ENCODE measurements around the gene TRAPPC6A.

The TRAPPC6A gene

DNA sequence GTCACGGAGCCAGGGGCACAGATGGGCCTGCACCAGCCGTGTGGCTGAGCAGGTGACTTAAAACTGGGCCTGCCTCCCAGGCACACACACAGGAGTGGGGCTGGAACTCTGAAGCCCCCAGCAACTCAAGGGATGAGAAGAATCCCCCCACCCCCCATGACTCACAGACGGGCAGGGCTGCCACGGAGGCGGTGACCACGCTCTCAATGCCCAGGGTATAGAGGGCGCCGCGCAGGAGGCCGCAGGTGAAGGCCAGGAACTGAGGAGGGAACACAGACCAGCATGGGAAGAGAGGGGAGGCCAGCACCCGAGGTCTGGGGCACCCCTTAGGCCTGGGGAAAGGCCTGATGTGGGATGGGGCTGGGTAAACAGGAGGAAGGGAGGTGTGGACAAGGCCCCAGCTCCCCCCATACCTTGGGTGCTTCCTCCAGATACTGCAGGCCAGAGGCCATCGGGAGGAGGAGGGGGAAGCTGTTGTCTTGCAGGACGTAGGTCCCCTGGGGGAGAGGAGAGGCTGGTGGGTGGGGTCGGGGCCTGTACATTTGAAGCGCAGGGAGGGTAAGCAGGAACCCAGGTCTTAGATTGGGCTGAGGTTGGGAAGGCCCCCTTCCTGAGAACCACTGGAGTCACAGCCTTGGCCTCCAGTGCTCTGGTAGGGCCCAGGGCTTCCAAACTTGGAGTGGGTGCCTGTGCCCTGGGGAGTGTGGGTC, 14.1 kb downstream of the TRAPPC6A start:
- WGBS (ENCODE audit: insufficient coverage), result 81% methylated on average over 8 of the region's 15 CpGs
- peaks cover 0 to 5% (median 1%) of the 10 kb centered on the region in 4 experiments for H3K36me3 ChIP-seq (ENCODE audit: control insufficient read depth in 4 of 4, insufficient read depth in 4 of 4, low read length in 3 of 4)
- H3K9me3 ChIP-seq (ENCODE audit: control extremely low read depth in 1 of 5, control insufficient read depth in 4 of 5, insufficient read depth in 2 of 5, low read depth in 1 of 5, low read length in 4 of 5), result no peaks in the 10 kb centered on the region
- ChIA-PET POLR2A (interaction anchor here (0.8 kb wide), 3 partner anchors 14 to 89 kb away, joined by 3 to 7 read pairs (median 4); partner anchors contain the start of genes BLOC1S3 and TRAPPC6A), CTCF (interaction anchor here (1.2 to 5.4 kb wide), 5 partner anchors 11 to 46 kb away, joined by 3 to 15 read pairs (median 5); partner anchors contain the start of genes BLOC1S3 and TRAPPC6A)
- H3K27me3 ChIP-seq (replicated peaks in 2 of 5; ENCODE audit: control insufficient read depth in 4 of 5, insufficient read depth in 5 of 5, low read length in 4 of 5), result peaks cover 0 to 6% (median 0%) of the 10 kb centered on the region in 5 experiments
- no peak for DNase-seq
- H3K4me1 ChIP-seq (ENCODE audit: control extremely low read depth in 1 of 4, control insufficient read depth in 4 of 4, insufficient read depth in 4 of 4, low read length in 3 of 4), result peaks cover 0 to 39% (median 27%) of the 10 kb centered on the region in 4 experiments
- no peak overlapping the region for H3K27ac ChIP-seq (ENCODE audit: insufficient read depth in 1 of 2, low read depth in 1 of 2, low read length in 2 of 2, poor library complexity in 1 of 2, severe bottlenecking in 2 of 2)
- peak overlapping the region in 2 of 7 experiments; percentile 1 to 4 for H3K4me3 ChIP-seq (ENCODE audit: control insufficient read depth in 1 of 7, extremely low read depth in 1 of 7, insufficient read depth in 4 of 7, low read depth in 2 of 7, low read length in 6 of 7)

DNA sequence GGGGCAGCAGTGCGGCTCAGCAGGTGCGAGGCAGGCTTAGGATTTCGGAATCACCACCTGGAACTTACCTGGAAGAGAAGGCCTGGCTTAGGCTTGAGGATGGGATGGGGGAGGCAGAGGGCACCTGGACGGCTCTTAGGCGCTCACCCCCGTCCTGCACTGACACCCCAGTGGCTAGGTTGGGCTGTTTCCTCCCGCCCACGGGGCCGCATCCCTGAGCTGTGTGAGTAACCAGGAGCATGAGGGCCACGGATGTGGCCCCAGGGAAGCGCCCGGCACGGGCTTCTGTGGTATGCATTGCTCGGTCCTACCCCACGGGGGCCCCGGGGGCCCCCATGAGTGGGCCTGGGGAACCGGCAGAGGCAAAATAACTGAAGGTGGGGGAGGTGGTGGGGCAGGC, 14.9 kb downstream of the TRAPPC6A start:
- ChIA-PET CTCF (interaction anchor here (1.1 to 5.4 kb wide), 3 partner anchors 17 to 24 kb away, joined by 3 to 15 read pairs (median 4); no protein-coding TSS in a partner anchor), POLR2A (interaction anchor here (0.8 kb wide), 1 partner anchor 15 kb away, joined by 4 read pairs; the partner anchor contains the start of gene TRAPPC6A)
- Histone ChIP-seq H3K4me3 (ENCODE audit: control insufficient read depth in 1 of 7, extremely low read depth in 1 of 7, insufficient read depth in 4 of 7, low read depth in 2 of 7, low read length in 6 of 7) (no peak overlapping the region), H3K9me3 (ENCODE audit: control extremely low read depth in 1 of 5, control insufficient read depth in 4 of 5, insufficient read depth in 2 of 5, low read depth in 1 of 5, low read length in 4 of 5) (no peaks in the 10 kb centered on the region), H3K36me3 (ENCODE audit: control insufficient read depth in 4 of 4, insufficient read depth in 4 of 4, low read length in 3 of 4) (no peaks in the 10 kb centered on the region), H3K27me3 (replicated peaks in 2 of 5; ENCODE audit: control insufficient read depth in 4 of 5, insufficient read depth in 5 of 5, low read length in 4 of 5) (peaks cover 0 to 13% (median 0%) of the 10 kb centered on the region in 5 experiments), H3K27ac (ENCODE audit: insufficient read depth in 1 of 2, low read depth in 1 of 2, low read length in 2 of 2, poor library complexity in 1 of 2, severe bottlenecking in 2 of 2) (no peak overlapping the region), H3K4me1 (ENCODE audit: control extremely low read depth in 1 of 4, control insufficient read depth in 4 of 4, insufficient read depth in 4 of 4, low read length in 3 of 4) (peaks cover 0 to 35% (median 32%) of the 10 kb centered on the region in 4 experiments)
- WGBS (ENCODE audit: insufficient coverage), result 95% methylated on average over 11 of the region's 17 CpGs
- no peak for DNase-seq

DNA sequence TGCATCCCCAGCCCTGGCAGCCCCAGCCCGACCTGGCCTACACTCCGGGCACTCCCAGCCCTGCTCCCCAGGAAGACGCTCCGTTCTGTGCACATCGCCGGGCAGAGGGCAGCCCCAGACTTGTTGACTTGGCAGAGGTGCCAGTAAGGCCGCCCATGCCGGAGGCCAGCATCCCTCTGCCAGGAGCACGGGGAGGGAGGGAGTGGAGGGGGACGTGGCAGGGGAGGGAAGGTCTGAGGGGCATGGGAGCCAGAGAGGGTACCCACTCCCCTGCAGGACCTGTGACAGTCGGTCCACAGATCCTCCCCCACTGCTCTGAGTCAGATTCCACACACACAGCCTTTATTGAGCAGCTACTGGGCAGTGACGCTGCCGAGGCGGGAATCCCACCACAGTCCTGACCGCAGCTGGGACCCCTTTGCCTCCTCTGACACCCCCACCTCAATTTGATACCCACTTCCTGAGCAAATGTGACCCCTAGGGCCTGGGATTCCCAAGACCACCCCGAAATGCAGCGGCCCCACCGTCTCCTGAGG, 15.4 kb downstream of the TRAPPC6A start:
- no peak for DNase-seq
- Histone ChIP-seq H3K27ac (ENCODE audit: insufficient read depth in 1 of 2, low read depth in 1 of 2, low read length in 2 of 2, poor library complexity in 1 of 2, severe bottlenecking in 2 of 2) (no peak overlapping the region), H3K4me1 (ENCODE audit: control extremely low read depth in 1 of 4, control insufficient read depth in 4 of 4, insufficient read depth in 4 of 4, low read length in 3 of 4) (peaks cover 0 to 35% (median 32%) of the 10 kb centered on the region in 4 experiments), H3K9me3 (ENCODE audit: control extremely low read depth in 1 of 5, control insufficient read depth in 4 of 5, insufficient read depth in 2 of 5, low read depth in 1 of 5, low read length in 4 of 5) (no peaks in the 10 kb centered on the region), H3K4me3 (ENCODE audit: control insufficient read depth in 1 of 7, extremely low read depth in 1 of 7, insufficient read depth in 4 of 7, low read depth in 2 of 7, low read length in 6 of 7) (no peak overlapping the region), H3K36me3 (ENCODE audit: control insufficient read depth in 4 of 4, insufficient read depth in 4 of 4, low read length in 3 of 4) (no peaks in the 10 kb centered on the region), H3K27me3 (replicated peaks in 2 of 5; ENCODE audit: control insufficient read depth in 4 of 5, insufficient read depth in 5 of 5, low read length in 4 of 5) (peaks cover 0 to 17% (median 0%) of the 10 kb centered on the region in 5 experiments)
- POLR2A ChIA-PET, result interaction anchor here (1.0 kb wide), 1 partner anchor 14 kb away, joined by 3 read pairs; no protein-coding TSS in a partner anchor
- CTCF ChIA-PET, result interaction anchor here (1.1 to 5.4 kb wide), 2 partner anchors 16 to 24 kb away, joined by 3 to 15 read pairs; no protein-coding TSS in a partner anchor
- WGBS (ENCODE audit: insufficient coverage), result over 99% methylated on average over 15 of the region's 18 CpGs

DNA sequence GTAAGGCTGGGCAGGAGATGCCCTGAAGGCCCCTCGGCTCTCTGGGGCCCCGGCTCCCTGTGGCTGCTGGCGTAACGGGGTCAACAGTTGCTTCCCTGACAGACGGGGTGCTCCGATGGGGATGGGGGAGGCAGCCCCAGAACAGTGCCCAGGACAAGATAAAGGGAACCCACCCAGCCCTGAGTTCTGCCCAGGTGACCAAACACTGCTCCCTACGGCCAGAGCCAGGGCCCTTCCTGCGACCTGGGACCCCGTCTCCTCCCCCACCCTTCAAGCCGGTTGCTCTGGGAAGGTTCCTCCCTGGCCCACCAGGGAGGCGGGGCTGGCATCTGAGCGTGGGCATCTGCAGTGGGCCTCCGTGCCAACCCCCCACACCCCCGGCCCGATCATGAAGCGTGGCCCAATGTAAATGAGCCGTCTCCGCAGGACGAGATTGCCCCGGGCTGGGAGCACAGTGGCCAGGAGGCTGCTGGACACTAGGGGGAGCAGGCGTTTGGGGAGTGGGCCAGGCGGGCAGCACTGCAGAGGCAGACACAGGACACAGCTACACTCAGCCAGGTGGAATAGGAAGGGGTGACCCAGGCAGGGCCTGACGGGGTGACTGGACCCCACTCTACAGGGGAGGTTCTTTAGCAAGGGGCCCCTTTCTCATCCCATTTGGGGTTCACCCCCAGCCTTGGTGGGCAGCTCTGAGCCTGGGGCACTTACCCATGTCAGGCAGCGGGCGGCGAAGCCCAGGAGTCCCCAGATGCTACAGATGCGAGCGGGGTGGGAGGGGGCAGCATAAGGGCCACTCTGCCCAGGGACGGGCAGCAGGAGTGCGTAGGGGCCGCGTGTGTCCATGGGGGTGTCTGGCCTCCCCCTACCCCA, 16.1 kb downstream of the TRAPPC6A start:
- H3K4me3 ChIP-seq (ENCODE audit: control insufficient read depth in 1 of 7, extremely low read depth in 1 of 7, insufficient read depth in 4 of 7, low read depth in 2 of 7, low read length in 6 of 7), result no peak overlapping the region
- no peaks in the 10 kb centered on the region for H3K9me3 ChIP-seq (ENCODE audit: control extremely low read depth in 1 of 5, control insufficient read depth in 4 of 5, insufficient read depth in 2 of 5, low read depth in 1 of 5, low read length in 4 of 5)
- no peak overlapping the region for H3K27ac ChIP-seq (ENCODE audit: insufficient read depth in 1 of 2, low read depth in 1 of 2, low read length in 2 of 2, poor library complexity in 1 of 2, severe bottlenecking in 2 of 2)
- H3K4me1 ChIP-seq (ENCODE audit: control extremely low read depth in 1 of 4, control insufficient read depth in 4 of 4, insufficient read depth in 4 of 4, low read length in 3 of 4), result peaks cover 0 to 34% (median 31%) of the 10 kb centered on the region in 4 experiments
- H3K36me3 ChIP-seq (ENCODE audit: control insufficient read depth in 4 of 4, insufficient read depth in 4 of 4, low read length in 3 of 4), result no peaks in the 10 kb centered on the region
- WGBS (ENCODE audit: insufficient coverage), result 84% methylated on average over 20 of the region's 32 CpGs
- ChIA-PET POLR2A (interaction anchor here (1.0 kb wide), 1 partner anchor 15 kb away, joined by 3 read pairs; no protein-coding TSS in a partner anchor), CTCF (interaction anchor here (1.1 to 1.4 kb wide), 2 partner anchors 15 to 16 kb away, joined by 3 read pairs; partner anchors contain the start of genes BLOC1S3 and TRAPPC6A)
- no peak for DNase-seq
- peaks cover 0 to 17% (median 0%) of the 10 kb centered on the region in 5 experiments for H3K27me3 ChIP-seq (replicated peaks in 2 of 5; ENCODE audit: control insufficient read depth in 4 of 5, insufficient read depth in 5 of 5, low read length in 4 of 5)

DNA sequence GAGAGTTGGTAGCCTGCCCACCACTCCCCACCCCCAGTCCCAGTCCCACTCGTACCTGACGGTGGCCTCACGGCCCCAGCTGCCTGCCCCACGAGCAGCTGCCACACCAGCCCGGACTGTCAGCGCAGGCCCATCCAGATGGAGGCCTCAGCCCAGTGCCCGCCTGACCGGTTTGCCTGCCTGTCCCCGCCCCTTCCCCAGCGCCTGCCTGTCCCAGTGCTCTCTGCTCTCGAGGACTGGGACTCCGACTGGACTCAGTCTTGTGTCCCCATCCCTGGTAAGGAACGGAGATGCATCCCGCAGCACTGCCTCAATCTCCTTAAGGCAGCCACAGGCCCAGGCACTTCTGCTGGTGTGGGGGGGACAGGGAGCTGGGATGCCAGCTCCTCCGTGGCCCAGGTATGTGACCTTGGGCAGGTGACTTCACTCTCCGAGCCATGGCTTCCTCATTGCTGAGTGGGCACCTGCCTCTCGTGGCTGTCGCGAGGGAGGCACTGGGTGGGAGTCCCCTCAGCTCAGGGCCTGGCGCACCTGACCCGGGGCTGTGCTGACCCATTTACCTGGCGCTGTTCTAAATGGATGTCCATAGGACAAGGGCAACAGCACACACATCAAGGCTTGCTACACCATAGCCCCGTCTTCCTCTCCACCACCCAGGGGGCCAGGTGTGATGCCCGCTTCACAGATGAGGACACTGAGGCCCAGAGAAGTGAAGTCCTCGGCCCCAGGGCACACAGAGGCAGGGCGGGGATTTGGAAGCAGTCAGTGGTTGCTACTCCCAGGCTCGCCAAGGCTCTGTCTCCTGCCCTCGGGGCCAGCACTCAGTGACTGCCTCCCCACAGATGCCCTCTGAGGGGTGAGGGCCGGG, 16.9 kb downstream of the TRAPPC6A start, which contains the start of gene NKPD1:
TSS of gene NKPD1 (minus strand) at position 113 of the 868 bp plus-strand sequence. CDS start 832 bp downstream, outside the sequence.
- no peak for DNase-seq
- WGBS (ENCODE audit: insufficient coverage), result 79% methylated on average over 21 of the region's 29 CpGs
- Histone ChIP-seq H3K27ac (ENCODE audit: insufficient read depth in 1 of 2, low read depth in 1 of 2, low read length in 2 of 2, poor library complexity in 1 of 2, severe bottlenecking in 2 of 2) (no peak within 1 kb of the TSS), H3K4me1 (ENCODE audit: control extremely low read depth in 1 of 4, control insufficient read depth in 4 of 4, insufficient read depth in 4 of 4, low read length in 3 of 4) (peaks cover 0 to 28% (median 25%) of the 10 kb centered on the region in 4 experiments), H3K4me3 (ENCODE audit: control insufficient read depth in 1 of 7, extremely low read depth in 1 of 7, insufficient read depth in 4 of 7, low read depth in 2 of 7, low read length in 6 of 7) (no peak within 1 kb of the TSS), H3K27me3 (replicated peaks in 2 of 5; ENCODE audit: control insufficient read depth in 4 of 5, insufficient read depth in 5 of 5, low read length in 4 of 5) (peaks cover 0 to 17% (median 0%) of the 10 kb centered on the region in 5 experiments), H3K36me3 (ENCODE audit: control insufficient read depth in 4 of 4, insufficient read depth in 4 of 4, low read length in 3 of 4) (no peaks in the 10 kb centered on the region), H3K9me3 (ENCODE audit: control extremely low read depth in 1 of 5, control insufficient read depth in 4 of 5, insufficient read depth in 2 of 5, low read depth in 1 of 5, low read length in 4 of 5) (no peaks in the 10 kb centered on the region)
- ChIA-PET CTCF (interaction anchor here (1.4 kb wide), 1 partner anchor 17 kb away, joined by 3 read pairs; the partner anchor contains the start of genes BLOC1S3 and TRAPPC6A), POLR2A (no interaction called here)

DNA sequence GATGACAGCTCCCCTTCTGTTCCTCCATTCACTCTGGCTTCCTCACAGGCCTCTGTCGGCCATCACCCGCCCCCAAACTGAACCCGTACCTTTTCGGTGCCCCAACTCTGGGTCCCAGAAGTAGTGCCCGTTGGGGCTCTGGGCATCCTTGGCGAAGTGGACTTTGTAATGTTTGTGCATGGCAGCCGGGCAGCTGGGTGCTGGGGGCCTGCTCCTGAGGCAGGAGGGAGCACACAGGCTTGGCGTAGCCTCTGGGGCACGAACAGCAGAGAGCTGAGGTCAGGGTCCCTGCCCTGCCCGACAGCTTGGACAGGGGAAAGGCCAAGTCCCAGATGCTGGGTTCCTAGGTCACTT, 18.1 kb downstream of the TRAPPC6A start:
- H3K4me1 ChIP-seq (ENCODE audit: control extremely low read depth in 1 of 4, control insufficient read depth in 4 of 4, insufficient read depth in 4 of 4, low read length in 3 of 4), result peaks cover 0 to 23% (median 20%) of the 10 kb centered on the region in 4 experiments
- CTCF ChIA-PET, result interaction anchor here (0.6 to 1.2 kb wide), 3 partner anchors 13 to 44 kb away, joined by 3 to 4 read pairs (median 3); no protein-coding TSS in a partner anchor
- peaks cover 0 to 22% (median 0%) of the 10 kb centered on the region in 5 experiments for H3K27me3 ChIP-seq (replicated peaks in 2 of 5; ENCODE audit: control insufficient read depth in 4 of 5, insufficient read depth in 5 of 5, low read length in 4 of 5)
- 85% methylated on average over 6 of the region's 10 CpGs for WGBS (ENCODE audit: insufficient coverage)
- no peak overlapping the region for H3K4me3 ChIP-seq (ENCODE audit: control insufficient read depth in 1 of 7, extremely low read depth in 1 of 7, insufficient read depth in 4 of 7, low read depth in 2 of 7, low read length in 6 of 7)
- DNase-seq, result no peak
- H3K36me3 ChIP-seq (ENCODE audit: control insufficient read depth in 4 of 4, insufficient read depth in 4 of 4, low read length in 3 of 4), result no peaks in the 10 kb centered on the region
- POLR2A ChIA-PET, result no interaction called here
- no peak overlapping the region for H3K27ac ChIP-seq (ENCODE audit: insufficient read depth in 1 of 2, low read depth in 1 of 2, low read length in 2 of 2, poor library complexity in 1 of 2, severe bottlenecking in 2 of 2)
- no peaks in the 10 kb centered on the region for H3K9me3 ChIP-seq (ENCODE audit: control extremely low read depth in 1 of 5, control insufficient read depth in 4 of 5, insufficient read depth in 2 of 5, low read depth in 1 of 5, low read length in 4 of 5)

Data from common myeloid progenitor, CD34-positive (primary cell).